ENCODE measurements around the gene ARID3A.
A peak's percentile ranks its signal among the peaks of the same experiment; 100 is the strongest.
"Not testable (repeated sequence)": the region's sequence is repeated elsewhere in the genome, so short reads cannot be mapped to it uniquely, and the experiment has no call there.

ARID3A gene

DNA sequence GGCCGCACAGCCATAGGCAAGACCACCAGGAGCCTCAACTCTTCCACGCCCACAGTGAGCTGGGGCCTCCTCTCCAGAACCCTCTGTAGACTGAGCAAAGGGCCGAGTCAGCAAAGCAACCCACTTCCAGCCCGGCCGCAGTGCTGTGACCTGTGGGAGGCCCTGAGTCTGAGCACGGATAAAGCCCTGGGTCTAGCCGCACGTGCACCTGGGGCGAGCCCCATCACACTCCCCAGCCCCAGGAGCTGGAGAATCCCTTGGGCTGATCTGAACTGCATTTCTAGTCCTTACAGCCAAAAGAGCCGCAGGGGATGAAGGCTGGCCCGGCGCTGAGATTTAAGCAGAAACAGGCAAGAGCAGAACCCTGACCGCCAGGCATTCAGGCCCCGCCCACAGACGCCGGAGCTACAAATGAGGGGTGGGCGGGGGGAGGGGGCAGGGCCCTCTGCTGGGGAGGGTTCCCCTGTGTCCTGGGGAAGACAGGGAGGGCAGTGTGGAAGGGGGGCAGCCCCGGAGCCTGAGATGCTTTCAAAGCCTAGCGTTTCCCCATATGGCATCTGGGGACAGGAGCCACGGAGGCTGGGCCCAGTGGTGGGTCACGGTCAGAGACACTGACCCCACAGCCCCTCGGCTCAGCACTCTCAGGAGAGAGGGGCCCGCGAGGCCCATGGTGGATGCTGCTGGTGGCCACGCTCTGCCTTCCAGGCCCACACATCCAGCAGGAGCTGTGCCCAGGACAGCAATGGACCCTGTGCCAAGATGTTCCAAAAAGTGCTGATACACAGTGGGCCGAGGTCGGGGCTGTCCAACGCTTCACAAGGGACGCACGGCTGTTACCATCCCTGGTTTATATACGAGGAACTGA, 90.2 kb downstream of the ARID3A start:
- no peak for DNase-seq (ENCODE audit: low read depth, low spot score)

DNA sequence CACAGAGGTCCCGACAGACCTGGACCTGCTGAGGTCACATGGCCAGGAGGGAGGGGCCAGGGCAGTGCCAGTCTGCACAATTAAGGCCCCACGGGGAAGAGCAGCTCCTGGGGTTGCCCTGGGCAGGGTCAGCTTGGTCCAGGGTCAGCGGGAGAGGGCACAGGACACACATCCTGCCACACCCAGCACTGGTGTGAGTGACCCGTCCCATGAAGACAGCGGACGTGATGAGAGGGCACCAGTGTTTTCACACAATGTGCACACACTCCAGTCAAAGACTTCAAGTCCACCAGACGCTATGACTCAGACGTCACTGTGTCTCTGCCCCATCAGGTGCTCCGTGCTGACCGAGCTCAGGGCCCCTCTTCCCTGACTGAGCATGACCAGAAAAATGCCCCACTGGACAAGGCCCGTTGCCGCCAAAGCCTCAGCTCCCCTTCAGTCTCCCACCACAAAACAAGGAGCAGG, 90.8 kb downstream of the ARID3A start:
- DNase-seq (ENCODE audit: low read depth, low spot score), result no peak

DNA sequence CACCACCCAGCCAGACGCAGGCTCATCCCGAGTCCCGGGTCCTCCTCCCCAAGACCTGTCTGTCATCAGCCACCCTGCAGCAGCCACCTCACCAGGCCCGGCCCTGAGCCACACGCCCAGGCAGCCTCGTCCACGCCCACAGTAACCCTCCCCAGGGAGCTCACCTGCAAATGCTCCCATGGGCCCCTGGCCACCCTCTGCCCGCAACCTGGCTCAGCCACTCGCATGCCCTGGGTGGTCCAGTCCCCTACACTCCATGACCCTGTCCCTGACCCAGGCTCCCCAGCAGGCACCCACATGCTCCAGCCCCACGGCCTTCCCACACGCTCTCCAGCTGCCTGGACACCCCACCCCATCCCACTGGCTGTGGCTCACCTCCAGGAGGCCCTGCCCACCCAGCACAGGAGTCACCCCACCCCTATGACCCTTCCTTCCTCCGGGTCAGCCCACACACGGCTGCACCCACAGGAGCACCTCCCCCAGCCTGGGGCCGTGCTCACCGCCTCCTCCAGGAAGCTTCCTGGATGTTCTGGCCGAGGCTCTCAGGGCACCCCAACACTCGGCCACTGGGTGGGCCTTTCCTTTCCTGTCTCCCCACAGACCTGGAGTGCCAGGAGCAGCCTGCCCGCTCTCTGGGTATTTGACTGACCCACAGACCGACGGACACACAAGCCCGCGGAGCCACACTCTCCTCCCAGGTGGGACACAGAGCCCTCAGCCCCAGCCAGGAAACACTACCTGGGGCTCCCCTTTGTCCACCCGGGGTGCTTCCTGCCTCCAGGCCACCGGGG, 91.5 kb downstream of the ARID3A start:
- DNase-seq (ENCODE audit: low read depth, low spot score), result no peak

DNA sequence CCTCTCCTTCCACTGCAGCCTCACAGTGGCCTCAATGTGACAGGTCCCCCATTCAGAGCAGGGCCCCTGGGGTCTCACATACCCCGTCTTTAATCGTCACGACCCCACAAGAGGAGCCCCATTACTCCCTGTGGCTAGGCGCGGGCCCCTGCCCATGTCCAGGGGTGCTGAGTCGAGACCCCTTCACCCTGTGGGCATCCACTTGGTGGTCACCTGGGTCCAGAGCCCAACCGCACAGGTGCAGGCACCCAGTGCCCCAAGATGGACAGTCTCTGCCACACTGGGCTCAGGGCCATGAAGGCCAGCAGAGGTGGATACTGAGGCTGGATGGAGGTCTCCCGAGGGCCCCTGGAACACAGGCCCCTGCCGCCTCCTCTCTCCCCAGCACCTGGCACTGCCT, 92.1 kb downstream of the ARID3A start:
- DNase-seq (ENCODE audit: low read depth, low spot score), result no peak

DNA sequence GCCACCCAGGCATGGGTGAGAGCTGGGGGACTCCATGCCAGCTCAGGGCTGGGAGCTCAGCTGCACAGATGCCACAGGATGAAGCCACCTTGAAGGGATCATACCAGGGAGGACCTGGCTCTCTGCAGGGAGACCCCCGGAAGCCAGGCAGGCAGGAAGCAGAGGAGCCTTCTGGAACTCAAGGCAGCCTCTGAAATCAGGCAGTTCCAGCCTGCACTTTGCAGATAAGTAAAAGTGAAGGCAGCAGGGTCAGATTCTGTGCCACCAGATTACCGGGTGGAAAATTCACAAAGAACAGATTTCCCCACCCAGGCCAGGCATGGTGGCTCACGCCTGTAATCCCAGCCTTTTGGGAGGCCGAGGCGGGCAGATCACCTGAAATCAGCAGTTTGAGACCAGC, 92.6 kb downstream of the ARID3A start:
- DNase-seq (ENCODE audit: low read depth, low spot score), result no peak

DNA sequence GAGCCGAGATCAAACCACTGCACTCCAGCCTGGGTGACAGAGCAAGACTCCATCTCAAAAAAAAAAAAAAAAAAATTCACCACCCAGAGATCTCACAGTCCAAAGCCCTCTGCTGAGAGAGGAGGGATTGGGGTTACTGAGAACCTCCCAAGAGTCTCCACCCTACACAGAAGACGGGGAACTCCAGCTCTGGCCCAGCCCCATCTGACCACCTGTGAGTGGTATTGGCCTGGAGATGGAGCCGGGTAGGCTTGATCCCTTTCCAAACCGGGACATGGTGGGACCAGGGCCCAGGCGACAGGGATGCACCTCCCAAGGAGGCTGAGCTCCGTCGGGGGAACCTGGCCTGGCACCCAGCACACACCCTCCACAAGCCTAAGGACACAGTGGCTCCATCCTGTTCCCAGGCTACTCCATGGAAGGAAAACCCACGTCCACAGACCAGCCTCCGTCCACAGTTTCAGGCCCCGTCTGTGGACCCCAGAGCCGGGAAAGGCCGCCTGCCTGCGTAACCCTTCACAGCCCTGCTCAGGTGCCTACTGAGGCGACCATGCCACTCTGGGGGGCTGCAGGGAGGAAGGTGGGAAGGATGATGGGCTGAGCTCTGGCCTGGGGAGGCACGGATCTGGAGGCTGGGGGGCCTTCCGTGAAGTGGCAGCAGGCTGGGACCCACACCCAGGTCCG, 93.2 kb downstream of the ARID3A start:
- no peak for DNase-seq (ENCODE audit: low read depth, low spot score)

DNA sequence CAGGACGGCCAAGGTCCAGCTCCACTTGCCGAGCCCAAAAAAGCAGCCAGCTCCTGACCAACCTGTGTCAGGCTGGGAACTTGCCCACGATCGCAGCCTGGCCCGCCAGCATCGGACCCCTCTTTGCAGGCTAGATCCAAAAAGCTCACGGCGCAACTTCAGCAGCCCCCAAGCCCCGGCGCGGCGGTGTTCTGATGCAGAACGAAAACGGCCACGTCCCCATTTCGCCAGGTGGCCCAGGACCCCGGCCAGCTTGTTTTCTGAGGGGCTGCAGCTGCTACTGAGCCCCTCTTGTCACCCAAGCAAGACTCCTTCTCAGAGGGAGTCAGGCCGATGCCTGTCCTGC, 93.8 kb downstream of the ARID3A start:
- no peak for DNase-seq (ENCODE audit: low read depth, low spot score)

DNA sequence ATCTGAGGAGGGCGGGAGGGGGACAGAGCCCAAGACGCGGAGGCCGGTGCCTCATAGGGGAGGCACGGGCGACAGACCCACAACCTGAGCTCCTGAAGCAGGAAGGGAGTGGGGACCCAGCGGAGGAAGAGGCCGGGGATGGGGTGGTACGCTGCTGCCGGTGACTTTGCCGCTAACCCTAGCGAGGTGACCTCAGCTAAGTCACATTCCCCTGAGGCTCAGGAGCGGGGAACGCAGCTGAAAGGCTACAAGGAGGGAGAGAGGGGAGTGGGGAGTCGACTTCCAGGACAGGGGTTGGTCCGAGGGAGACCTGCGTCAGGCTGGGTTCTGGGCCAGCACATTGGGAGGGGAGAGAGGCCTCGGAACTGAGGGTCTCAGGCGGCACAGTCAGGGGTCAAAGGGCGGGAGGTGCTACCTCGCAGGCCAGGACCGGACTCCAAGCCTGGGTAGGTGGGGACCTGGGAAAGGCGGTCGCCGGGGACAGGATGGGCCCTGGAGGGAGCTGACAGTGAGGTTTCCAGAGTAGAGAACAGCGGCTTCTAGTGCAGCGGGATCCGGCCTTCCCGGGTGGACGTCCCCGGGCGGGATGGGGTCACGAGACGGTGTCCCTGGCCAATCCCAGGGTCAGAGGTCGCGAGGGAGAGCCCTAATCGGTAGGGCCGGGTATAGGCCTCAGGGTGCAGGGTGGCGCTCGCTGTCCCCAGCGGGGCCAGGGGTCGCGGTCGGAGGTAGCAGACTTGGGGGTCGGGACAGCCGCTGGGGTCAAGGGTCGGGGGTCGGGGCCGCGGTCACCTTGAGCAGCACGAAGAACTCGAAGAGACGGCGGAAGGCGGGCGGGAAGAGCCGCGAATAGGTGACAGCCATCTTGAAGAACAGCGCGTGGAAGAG, 94.4 kb downstream of the ARID3A start:
- no peak for DNase-seq (ENCODE audit: low read depth, low spot score)

DNA sequence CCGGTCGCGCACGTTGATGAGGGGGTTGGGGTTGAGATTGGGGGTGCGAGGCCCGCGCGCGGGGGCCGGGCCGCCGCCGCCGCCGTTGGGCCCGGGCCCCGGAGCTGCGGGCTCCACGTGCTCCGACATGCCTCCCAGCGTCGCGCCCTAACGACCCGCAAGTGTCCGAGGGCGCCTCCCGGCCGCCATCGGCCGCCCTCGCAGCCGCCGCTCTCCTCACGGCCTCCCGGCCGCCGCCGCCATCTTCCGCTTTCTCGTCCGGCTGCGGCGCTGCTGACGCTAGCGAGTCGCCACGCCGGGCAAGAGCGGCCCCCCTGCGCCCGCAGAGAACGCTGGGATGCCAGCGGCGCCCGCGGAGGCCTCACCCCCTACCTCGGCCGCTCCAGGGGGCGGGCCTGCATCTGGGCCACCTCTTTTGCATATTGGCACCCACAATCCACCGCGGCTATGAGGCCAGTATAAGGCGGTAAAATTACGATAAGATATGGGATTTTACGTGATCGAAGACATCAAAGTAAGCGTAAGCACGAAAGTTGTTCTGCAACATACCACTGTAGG, 95.1 kb downstream of the ARID3A start, which contains the start of gene TMEM259:
TSS of gene TMEM259 (minus strand) at position 256 of the 558 bp plus-strand sequence. CDS start at position 129, 127 bp downstream.
- DNase-seq (ENCODE audit: low read depth, low spot score), result peak; percentile 90

DNA sequence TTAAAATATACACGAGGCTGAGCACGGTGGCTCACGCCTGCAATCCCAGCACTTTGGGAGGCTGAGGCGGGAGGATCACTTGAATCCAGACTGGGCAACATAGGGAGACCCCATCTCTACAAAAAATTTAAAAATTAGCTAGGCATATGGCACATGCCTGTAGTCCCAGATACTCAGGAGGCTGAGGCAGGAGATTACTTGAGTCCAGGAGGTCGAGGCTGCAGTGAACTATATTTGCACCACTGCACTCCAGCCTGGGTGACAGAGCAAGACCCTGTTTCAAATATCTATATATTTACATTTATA, 98.0 kb downstream of the ARID3A start:
- not testable (repeated sequence) for DNase-seq (ENCODE audit: low read depth, low spot score)

DNA sequence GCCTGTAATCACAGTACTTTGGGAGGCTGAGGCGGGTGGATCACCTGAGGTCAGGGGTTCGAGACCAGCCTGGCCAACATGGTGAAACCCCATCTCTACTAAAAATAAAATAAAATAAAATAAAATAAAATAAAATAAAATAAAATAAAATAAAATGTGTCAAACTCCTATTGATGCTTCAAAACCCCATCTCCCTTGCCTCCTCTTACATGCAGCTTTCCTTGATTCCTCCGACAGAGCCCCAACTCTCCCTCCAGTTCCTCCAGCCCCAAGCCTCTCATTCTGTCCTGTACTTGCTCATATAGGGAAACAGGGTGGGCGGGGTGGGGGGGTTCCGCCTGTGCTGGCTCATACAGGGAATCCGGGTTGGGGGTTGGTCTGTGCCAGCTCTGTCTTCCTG, 99.2 kb downstream of the ARID3A start:
- not testable (repeated sequence) for DNase-seq (ENCODE audit: low read depth, low spot score)

Measured in brain pericyte (primary cell).